Embryonic facial prominence (tissue), 1 donor: ENCODE results near the gene IDH3B.

Experiments
- DNase-seq: peaks from one replicate; pipeline ENCODE4 v3.0.0-alpha.2; 2016; ENCODE audit errors: extremely low spot score

The IDH3B gene

DNA sequence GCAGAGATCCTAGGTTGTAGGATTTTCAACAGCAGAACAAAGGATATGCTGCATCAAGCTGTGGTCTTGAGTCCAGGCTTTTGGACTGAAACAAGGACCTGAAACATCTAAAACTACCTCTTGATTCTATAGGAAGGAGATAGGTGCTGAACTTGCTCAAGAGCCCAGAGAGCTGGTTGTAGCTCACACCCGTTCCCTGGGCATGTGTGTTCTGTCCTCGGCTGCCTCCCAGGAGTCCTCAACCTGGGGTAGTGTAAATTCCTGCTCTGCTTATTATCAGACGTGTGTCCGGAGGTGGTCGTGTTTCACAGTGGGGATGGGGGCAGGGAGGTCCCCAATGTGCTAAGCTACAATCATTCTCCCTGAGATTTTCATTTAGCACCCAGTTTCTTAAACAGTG is 6.8 kb downstream of the IDH3B start:
- DNase-seq = no peak

DNA sequence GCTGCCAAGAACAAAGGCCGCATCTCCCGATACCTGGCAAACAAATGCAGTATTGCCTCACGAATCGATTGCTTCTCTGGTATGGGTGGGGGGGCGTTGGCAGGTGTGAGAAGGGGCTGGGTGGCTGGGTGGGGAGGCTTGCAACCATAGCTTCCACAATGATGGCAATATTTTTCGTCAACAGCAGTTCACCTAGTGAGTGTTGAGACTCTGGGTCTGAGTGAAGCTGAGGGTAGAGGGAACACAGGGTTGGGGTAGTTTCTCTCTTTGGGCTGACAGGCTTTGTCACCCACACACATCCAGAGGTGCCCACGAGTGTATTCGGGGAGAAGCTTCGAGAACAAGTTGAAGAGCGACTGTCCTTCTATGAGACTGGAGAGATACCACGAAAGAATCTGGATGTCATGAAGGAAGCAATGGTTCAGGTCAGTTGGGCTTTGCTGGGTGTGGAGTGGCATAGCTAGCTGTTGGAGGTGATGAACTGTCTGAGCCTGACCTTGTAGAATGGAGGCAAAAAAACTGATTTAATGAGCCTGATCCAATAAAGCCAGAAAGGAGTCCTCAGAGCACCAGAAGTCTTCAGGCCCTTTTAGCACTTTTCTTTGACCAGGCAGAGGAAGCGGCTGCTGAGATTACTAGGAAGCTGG is 7.4 kb downstream of the IDH3B start:
- no peak for DNase-seq

DNA sequence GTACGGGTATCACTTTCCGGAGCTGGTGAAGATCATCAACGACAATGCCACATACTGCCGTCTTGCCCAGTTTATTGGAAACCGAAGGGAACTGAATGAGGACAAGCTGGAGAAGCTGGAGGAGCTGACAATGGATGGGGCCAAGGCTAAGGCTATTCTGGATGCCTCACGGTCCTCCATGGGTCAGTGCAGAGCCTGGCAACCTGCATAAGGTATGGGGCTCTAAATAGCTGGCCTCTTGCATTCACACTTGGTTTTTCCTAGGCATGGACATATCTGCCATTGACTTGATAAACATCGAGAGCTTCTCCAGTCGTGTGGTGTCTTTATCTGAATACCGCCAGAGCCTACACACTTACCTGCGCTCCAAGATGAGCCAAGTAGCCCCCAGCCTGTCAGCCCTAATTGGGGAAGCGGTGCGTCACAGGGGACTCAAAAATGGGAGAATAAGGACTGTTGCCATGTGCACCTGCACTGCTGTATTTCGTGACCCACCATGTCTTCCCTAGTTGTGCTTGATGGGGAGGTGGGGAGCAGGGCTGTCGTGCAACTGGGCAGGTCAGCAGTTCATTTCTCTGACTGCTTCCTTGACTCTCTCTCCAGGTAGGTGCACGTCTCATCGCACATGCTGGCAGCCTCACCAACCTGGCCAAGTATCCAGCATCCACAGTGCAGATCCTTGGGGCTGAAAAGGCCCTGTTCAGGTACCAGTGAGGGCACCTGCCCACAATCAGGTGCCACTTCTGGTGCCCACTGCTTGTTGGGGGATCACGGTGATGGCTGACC is 8.5 kb downstream of the IDH3B start:
- no peak for DNase-seq

DNA sequence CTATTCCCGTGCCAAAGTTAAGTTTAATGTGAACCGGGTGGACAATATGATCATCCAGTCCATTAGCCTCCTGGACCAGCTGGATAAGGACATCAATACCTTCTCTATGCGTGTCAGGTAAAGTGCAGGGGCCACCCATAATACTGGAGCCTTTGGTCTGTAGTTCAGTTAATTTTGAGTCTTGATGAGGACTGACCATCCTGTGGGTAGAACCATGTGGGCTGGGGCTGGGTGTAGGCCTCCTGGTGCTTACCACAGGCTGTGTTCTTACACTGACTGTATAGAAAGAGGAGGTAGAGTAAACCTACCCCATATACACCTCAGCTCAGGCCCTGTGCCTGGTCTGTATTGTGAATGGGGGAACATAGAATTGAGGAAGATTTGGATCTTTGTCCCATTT is 9.2 kb downstream of the IDH3B start:
- DNase-seq = no peak

DNA sequence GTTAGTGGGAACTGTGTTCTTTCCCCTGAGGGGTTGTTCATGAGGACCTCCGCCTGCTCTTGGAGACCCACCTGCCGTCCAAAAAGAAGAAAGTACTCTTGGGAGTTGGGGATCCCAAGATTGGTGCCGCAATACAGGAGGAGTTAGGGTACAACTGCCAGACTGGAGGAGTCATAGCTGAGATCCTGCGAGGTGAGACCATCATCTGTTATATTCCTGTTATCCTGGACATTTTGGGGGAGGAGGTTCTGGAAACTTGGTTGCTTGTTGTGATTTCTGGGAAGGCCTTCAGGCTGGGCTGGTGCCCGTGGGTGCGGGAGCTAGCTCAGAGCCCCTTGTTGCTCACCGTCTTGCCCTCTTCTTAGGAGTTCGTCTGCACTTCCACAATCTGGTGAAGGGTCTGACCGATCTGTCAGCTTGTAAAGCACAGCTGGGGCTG is 9.6 kb downstream of the IDH3B start:
- no peak for DNase-seq

GRCh38 chr20:2653556-2654383 is 10.2 kb downstream of the IDH3B start:
- no peak for DNase-seq

DNA sequence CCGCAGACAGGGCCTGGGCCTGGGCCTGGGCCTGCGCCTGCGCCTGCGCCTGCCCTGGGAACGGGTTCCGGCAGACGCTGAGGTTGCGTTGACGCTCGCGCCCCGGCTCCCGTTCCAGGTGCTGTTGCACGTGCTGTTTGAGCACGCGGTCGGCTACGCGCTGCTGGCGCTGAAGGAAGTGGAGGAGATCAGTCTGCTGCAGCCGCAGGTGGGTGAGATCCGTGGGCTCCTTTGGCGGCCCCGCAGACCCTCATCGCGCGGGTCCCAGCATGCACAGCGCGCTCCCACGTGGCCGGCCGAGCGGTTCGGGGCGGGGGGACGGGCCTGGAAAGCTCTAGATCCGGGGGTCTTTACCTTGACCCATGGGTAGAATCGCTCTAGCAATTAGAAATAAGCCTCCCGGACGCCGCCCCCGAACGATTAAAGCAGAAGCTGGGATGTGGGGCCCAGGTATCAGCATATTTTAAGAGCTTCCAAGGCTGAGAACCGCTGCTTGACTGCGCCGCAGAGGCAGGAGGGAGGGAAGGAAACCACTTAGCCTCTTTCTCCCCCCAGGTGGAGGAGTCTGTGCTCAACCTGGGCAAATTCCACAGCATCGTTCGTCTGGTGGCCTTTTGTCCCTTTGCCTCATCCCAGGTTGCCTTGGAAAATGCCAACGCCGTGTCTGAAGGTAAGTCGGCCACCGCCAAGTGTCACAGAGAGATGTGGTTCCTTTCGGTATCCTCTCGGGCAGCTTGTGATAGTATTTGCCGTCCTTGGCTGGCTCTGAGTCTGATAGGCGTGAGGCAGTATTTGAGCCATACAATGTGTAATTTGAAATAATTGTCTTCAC is 11.1 kb downstream of the IDH3B start:
- DNase-seq = peak; percentile 34

- peak; percentile 75 for DNase-seq
Observed at GRCh38 chr20:2651772-2652723, 12.0 kb downstream of the IDH3B start, which contains the start of gene NOP56. TSS of gene NOP56 (plus strand) at chr20:2652632. CDS start at chr20:2652661, 29 bp downstream.

- DNase-seq = no peak
Observed at GRCh38 chr20:2643708-2644107, 20.3 kb downstream of the IDH3B start.

- DNase-seq = no peak
Observed at GRCh38 chr20:2640899-2641298, 23.1 kb downstream of the IDH3B start.

GRCh38 chr20:2640260-2640659 is 23.8 kb downstream of the IDH3B start:
- DNase-seq = no peak

- no peak for DNase-seq
Observed at GRCh38 chr20:2637246-2637645, 26.8 kb downstream of the IDH3B start.

DNA sequence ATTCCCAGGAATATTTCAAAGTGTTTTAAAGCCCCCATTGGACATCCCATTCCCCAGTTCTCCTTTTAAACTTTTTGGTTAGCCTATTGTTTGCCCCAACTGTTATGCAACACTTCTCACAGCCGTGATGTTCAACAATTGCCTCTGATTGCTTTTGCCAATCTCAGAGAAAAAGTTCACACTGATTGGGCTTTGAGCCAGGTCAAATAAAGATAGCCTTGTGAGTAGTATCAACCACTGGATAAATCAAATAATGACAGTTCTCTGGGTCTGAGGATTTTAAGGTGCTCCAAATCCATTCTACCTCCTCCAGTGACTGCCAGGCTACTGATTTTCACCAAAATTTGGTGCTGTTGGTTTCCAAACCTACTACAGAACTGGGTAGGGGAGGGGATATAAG is 30.6 kb downstream of the IDH3B start:
- no peak for DNase-seq

- DNase-seq = no peak
Observed at GRCh38 chr20:2631228-2631627, 32.8 kb downstream of the IDH3B start.

GRCh38 chr20:2626853-2627541 is 37.0 kb downstream of the IDH3B start:
- no peak for DNase-seq

- peak; percentile 14 for DNase-seq
Observed at GRCh38 chr20:2625062-2625461, 39.0 kb downstream of the IDH3B start.

DNA sequence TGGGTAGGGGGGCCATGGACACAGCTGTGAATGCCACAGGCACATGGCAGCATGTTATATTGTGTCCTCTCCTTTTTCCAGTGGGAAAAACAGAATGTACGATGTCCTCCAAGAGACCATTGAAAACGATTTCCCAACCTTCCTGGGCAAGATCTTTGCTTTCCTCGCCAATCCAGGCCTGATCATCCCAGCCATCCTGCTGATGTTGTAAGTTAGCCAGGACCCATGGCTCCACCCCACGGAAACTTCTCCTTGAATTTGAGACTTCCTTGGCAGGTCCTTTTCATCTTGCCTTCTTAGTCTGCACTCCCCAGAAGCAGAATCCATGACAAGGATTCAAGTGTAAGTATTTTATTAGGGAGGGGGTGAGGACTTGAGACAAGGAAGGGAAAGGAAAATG is 39.8 kb downstream of the IDH3B start:
- DNase-seq = no peak

DNA sequence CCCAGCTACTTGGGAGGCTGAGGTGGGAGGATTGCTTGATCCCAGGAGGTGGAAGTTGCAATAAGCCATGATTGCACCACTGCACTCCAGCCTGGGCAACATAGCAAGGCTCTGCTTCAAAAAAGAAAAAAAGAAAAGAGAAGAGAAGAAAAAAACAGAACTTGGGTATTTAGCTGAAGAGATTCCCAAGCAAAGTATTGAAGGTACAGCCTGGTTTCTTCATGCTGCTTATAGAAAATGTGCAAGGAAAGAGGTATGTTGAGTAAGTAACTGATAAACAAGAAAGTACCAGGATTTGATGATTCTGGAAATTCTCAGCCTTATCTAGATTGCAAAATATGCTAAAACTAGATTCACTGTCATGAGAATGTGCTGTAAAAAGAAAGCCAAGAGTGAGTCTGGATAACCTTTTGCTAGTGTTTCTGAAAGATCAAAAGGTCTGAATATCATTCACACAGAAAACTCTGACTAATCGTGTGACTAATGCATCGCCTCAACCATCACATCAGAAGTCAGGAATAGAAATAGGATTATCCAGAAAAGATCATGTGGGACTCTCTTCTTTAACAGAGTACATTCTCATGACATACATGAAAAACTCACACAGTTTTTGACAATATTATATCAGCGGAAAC is 43.9 kb downstream of the IDH3B start:
- no peak for DNase-seq

DNA sequence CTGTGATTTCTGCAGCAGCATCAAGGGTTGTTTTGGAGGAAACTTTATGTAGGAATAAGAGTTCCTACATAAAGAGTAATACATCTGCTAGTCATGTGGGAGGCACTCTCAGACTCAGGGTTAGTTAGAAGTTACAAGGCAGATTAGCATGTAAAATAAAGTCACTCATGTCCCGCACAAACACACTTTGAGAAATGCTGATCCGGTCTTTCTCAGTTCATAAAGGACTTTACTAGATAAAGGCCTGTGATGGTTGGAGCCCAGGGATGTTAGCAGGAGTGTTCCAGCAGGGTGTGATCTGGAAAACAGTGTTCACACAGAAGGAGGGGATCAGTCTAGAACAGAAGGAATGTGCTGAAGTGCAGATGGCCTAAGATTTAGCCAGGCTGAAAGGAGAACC is 44.7 kb downstream of the IDH3B start:
- DNase-seq = no peak
